Testis (tissue), 3 donors: Measurements from ENCODE around the gene KLHL33. TPM values are rescaled to one million over a fixed set of nuclear protein-coding genes. Genes with fewer than 3 reads are reported as not detected.

Experiments used
- DNase-seq: peaks from one replicate; pipeline ENCODE4 v3.0.0-alpha.2; 2019
- H3K27ac ChIP-seq, 2 donors: fragments of 200-600 bp; sonication (generic); one replicate each; pipeline ENCODE4 v1.5.1; 2019
- H3K27me3 ChIP-seq: fragments of 200-600 bp; sonication (generic); one replicate; pipeline ENCODE4 v1.5.1; 2019
- H3K36me3 ChIP-seq: fragments of 200-600 bp; sonication (generic); one replicate; pipeline ENCODE4 v1.5.1; 2017; ENCODE audit warnings: low read depth; ENCODE audit errors: missing control alignments
- H3K4me1 ChIP-seq: fragments of 200-600 bp; sonication (generic); one replicate; pipeline ENCODE4 v1.5.1; 2019
- H3K4me3 ChIP-seq, 2 donors: fragments of 200-600 bp; sonication (generic); one replicate each; pipeline ENCODE4 v1.5.1; 2017 to 2019
- H3K9me3 ChIP-seq: fragments of 200-600 bp; sonication (generic); one replicate; pipeline ENCODE4 v1.5.1; 2017
- CTCF ChIP-seq, 3 experiments: fragments of 450-650 bp in 2 of 3; fragments of 200-600 bp in 1 of 3; sonication (generic) in 1 of 3; IDR thresholded peaks; one replicate each; pipeline ENCODE4 v1.5.1; 2016 to 2019; ENCODE audit warnings: antibody characterized with exemption in 3 of 3, mild to moderate bottlenecking in 2 of 3, moderate library complexity in 1 of 3
- POLR2A ChIP-seq: fragments of 450-650 bp; IDR thresholded peaks from one replicate; pipeline ENCODE4 v1.6.1; 2017; ENCODE audit warnings: antibody characterized with exemption, mild to moderate bottlenecking, moderate library complexity
- WGBS, 2 donors: methylation state at CpG; one replicate each; pipeline ENCODE4 v1.1.5; 2018; 5-methylcytosine and 5-hydroxymethylcytosine counted together
- intact Hi-C: fragments of 100-400 bp; cut with DNase I; formaldehyde crosslinking; loops from one replicate; pipeline ENCODE4 v1.15.1; 2023; ENCODE audit warnings: low total_unique reads
- polyA plus RNA-seq: library from polyadenylated mRNA; stranded (reverse); fragments of 350-450 nt; fragmentation: Illumina TruSeq; extraction: RNeasy Lipid Tissue Mini Kit (QIAGEN cat#74804); gene quantifications from one replicate; pipeline ENCODE4 v1.2.3, GENCODE V29; 2014; ENCODE audit warnings: low read depth, low replicate concordance; ENCODE audit not compliant: insufficient read depth
- total RNA-seq, 2 donors: library from RNA; depleted of rRNA; stranded (reverse); fragments of >200 nt; gene quantifications; one replicate each; pipeline ENCODE4 v1.2.3, GENCODE V29; 2016

Gene KLHL33
- total and polyA plus RNA-seq, 3 donors from 2014 or later: 0.67 to 1.6 (median 1.2) TPM

GRCh38 chr14:20438664-20439063 is 2.7 kb upstream of the KLHL33 start:
- H3K4me1 ChIP-seq: peaks cover 15% of the 10 kb centered on the region
- H3K27ac ChIP-seq: no peak overlapping the region
- 88 to 94% methylated on average over 7 of the region's 7 CpGs for WGBS, 2 donors
- H3K27me3 ChIP-seq: no peaks in the 10 kb centered on the region
- H3K36me3 ChIP-seq: no peaks in the 10 kb centered on the region
- no peak for DNase-seq
- H3K4me3 ChIP-seq: no peak overlapping the region
- TF ChIP-seq CTCF (IDR thresholded peaks at IDR 0.05): no peak
- TF ChIP-seq POLR2A: no peak
- intact Hi-C loops: no loop called here
- no peaks in the 10 kb centered on the region for H3K9me3 ChIP-seq

- no peak for DNase-seq
- no peaks in the 10 kb centered on the region for H3K36me3 ChIP-seq
- no peaks in the 10 kb centered on the region for H3K27me3 ChIP-seq
- H3K4me1 ChIP-seq: peaks cover 15% of the 10 kb centered on the region
- no peak overlapping the region for H3K27ac ChIP-seq
- intact Hi-C loops: no loop called here
- no peaks in the 10 kb centered on the region for H3K9me3 ChIP-seq
- 92 to 93% methylated on average over 4 of the region's 4 CpGs for WGBS, 2 donors
- no peak overlapping the region for H3K4me3 ChIP-seq
- TF ChIP-seq POLR2A (no peak), CTCF (IDR thresholded peaks at IDR 0.05) (no peak)
These were observed 393 bp upstream of the KLHL33 start for GRCh38 chr14:20436363-20436755.

DNA sequence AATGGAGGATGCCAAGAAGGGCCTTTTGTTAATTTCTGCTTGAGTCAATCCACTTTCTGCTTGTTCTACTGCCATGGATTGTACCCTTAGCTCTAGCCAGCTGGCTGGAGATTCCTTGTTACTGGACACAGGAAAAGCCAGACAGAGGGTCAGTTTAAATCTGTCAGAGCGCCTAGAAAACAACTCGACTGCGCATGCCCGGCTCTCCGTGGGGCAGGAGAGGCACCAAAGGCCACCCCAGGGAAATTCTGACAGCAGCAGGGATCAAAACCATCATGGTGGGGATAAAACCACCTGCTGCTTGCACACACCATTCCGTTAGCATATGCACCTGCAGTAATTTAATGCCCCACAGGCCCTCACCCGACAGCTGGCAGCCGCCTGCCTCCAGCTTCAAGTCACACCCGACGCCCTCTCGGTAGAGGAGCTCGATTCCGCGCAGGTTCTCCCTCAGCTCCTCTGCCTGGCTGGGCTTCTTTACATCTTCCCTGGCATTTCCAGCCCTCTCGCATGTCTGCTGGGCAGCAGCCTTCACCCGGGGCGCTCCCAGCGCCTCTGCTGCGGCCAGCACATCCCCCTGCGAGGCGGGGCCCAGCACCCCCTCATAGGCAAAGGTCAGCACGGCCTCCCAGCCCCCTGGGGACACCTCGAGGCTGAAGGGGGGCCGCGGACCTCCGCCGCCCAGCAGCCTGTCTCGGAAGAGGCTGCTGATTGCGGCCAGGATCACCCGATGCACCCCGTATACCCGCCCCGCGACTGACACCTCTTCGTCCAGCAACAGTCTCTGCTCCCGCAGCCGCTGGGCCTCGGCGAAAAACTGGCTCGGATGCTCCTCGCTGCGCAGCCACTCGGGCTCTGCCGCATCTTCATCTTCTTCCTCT is 1.0 kb downstream of the KLHL33 start:
- intact Hi-C loops: no loop called here
- DNase-seq: peak; percentile 84
- peaks cover 15% of the 10 kb centered on the region for H3K4me1 ChIP-seq
- 7 to 13% methylated on average over 41 to 43 of the region's 44 CpGs for WGBS, 2 donors
- H3K4me3 ChIP-seq: peak overlapping the region; percentile 43 to 62
- TF ChIP-seq POLR2A (no peak), CTCF (IDR thresholded peaks at IDR 0.05) (no peak)
- no peaks in the 10 kb centered on the region for H3K36me3 ChIP-seq
- no peaks in the 10 kb centered on the region for H3K9me3 ChIP-seq
- no peaks in the 10 kb centered on the region for H3K27me3 ChIP-seq
- peak overlapping the region; percentile 65 to 76 for H3K27ac ChIP-seq

DNA sequence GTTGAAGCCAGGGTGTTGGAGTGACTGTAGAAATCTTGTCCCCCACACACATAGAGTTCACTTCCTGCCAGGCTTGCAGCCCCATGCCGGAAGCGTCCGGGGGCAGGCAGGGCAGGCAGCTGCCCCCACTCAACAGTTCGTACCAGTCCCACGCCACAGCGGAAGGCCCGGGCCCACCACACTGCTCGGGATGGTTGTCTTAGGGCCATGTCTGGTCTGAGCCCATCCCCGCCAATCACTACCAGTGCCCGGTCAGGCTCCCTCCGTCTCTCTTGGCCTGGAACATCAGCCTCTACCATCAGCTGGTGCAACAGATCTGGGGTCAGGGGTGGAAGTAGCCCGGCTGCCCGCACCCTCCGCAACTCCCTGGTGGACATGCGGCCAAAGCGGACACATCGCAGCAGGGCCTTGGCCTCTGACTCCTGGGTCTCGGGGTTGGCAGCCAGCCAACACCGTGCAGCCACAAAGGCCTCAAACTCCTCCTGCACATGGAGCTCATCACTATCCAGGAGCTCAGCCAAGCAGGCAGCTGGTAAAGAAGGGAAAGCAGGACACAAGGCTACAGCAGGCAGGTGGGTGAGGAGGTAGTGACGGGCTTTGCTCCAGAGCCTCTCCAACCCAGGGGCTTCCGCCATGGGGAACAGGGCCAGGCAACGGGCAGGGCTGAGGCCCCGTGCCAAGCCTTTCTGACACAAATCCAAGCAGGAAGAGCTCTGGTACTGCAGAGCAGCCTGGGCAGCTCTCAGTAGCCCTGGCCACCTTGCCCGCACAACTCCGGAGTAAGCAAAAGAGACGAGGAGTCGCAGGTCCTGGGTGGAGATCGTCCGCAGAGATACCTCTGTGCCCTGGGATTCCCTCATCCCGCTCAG is 5.9 kb downstream of the KLHL33 start:
- intact Hi-C loops: no loop called here
- no peak for DNase-seq
- no peaks in the 10 kb centered on the region for H3K9me3 ChIP-seq
- peaks cover 4% of the 10 kb centered on the region for H3K4me1 ChIP-seq
- TF ChIP-seq POLR2A (no peak), CTCF (IDR thresholded peaks at IDR 0.05) (no peak)
- H3K27me3 ChIP-seq: no peaks in the 10 kb centered on the region
- H3K36me3 ChIP-seq: no peaks in the 10 kb centered on the region
- WGBS, 2 donors: 70 to 78% methylated on average over 11 to 30 of the region's 30 CpGs
- H3K27ac ChIP-seq: no peak overlapping the region
- H3K4me3 ChIP-seq: no peak overlapping the region
